ENCODE results near the gene CAPN2.
"Not testable (repeated sequence)": the region's sequence is repeated elsewhere in the genome, so short reads cannot be mapped to it uniquely, and the experiment has no call there.

Gene CAPN2

GRCh38 chr1:223813645-223814044 lies 101.3 kb downstream of the CAPN2 start:
- H3K27me3 ChIP-seq (ENCODE audit: insufficient read depth, poor library complexity, severe bottlenecking), result no peaks in the 10 kb centered on the region
- H3K27ac ChIP-seq (replicated peaks), result no peak overlapping the region
- DNase-seq (ENCODE audit: low read depth in 1 of 2, low spot score in 1 of 2), result no peak
- H3K4me3 ChIP-seq (replicated peaks; ENCODE audit: insufficient read depth, low read length), result no peak overlapping the region
- no peak for TF ChIP-seq GABPA (IDR thresholded peaks at IDR 0.05; ENCODE audit: low read depth)
- TF ChIP-seq, protein P1, sequence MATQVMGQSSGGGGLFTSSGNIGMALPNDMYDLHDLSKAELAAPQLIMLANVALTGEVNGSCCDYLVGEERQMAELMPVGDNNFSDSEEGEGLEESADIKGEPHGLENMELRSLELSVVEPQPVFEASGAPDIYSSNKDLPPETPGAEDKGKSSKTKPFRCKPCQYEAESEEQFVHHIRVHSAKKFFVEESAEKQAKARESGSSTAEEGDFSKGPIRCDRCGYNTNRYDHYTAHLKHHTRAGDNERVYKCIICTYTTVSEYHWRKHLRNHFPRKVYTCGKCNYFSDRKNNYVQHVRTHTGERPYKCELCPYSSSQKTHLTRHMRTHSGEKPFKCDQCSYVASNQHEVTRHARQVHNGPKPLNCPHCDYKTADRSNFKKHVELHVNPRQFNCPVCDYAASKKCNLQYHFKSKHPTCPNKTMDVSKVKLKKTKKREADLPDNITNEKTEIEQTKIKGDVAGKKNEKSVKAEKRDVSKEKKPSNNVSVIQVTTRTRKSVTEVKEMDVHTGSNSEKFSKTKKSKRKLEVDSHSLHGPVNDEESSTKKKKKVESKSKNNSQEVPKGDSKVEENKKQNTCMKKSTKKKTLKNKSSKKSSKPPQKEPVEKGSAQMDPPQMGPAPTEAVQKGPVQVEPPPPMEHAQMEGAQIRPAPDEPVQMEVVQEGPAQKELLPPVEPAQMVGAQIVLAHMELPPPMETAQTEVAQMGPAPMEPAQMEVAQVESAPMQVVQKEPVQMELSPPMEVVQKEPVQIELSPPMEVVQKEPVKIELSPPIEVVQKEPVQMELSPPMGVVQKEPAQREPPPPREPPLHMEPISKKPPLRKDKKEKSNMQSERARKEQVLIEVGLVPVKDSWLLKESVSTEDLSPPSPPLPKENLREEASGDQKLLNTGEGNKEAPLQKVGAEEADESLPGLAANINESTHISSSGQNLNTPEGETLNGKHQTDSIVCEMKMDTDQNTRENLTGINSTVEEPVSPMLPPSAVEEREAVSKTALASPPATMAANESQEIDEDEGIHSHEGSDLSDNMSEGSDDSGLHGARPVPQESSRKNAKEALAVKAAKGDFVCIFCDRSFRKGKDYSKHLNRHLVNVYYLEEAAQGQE (IDR thresholded peaks at IDR 0.05; ENCODE audit: insufficient replicate concordance, low read depth), result no peak
- TF ChIP-seq SPI1 (IDR thresholded peaks at IDR 0.05; ENCODE audit: borderline replicate concordance, low read depth), result no peak
- TF ChIP-seq, protein P2, sequence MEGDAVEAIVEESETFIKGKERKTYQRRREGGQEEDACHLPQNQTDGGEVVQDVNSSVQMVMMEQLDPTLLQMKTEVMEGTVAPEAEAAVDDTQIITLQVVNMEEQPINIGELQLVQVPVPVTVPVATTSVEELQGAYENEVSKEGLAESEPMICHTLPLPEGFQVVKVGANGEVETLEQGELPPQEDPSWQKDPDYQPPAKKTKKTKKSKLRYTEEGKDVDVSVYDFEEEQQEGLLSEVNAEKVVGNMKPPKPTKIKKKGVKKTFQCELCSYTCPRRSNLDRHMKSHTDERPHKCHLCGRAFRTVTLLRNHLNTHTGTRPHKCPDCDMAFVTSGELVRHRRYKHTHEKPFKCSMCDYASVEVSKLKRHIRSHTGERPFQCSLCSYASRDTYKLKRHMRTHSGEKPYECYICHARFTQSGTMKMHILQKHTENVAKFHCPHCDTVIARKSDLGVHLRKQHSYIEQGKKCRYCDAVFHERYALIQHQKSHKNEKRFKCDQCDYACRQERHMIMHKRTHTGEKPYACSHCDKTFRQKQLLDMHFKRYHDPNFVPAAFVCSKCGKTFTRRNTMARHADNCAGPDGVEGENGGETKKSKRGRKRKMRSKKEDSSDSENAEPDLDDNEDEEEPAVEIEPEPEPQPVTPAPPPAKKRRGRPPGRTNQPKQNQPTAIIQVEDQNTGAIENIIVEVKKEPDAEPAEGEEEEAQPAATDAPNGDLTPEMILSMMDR (IDR thresholded peaks at IDR 0.05; ENCODE audit: insufficient read depth, low read length), result no peak
- no peak for TF ChIP-seq POLR2AphosphoS5 (IDR thresholded peaks at IDR 0.05; ENCODE audit: low read depth)

DNA sequence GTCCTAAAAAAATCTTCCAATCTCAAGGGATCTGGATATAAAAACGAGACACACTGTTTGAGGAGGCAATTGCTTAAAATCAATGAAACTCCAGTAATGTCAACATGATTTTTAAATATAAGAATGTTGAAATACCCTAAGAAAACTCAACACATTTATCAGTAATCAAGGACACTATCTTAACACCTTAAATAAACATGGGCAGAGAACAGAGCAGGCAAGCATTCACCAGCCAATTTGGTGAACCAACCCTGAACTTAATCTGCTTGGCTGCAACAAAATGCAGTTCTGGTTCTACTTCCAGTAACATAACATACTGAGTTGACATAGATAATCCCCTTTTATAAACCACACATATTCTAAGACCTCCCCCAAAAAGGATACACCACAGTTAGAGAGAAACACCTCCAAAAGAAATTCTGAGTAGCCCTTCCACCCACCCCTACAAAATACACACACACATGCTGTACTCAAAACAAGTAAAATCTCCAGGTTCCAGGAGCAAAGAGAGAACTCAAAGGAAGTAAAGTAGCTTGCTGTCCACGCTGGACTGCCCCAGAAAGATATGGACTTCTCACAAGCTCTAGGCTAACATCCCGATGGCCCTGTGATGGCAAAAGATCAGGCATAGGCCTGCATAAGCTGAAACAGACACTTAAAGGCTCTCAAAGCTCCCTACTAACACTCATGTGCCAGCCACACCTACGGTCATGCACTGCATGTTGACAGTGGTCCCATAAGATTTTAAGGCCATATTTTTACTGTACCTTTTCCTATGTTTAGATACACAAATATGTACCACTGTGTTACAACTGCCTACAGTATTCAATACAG lies 102.9 kb downstream of the CAPN2 start:
- DNase-seq (ENCODE audit: low read depth in 1 of 2, low spot score in 1 of 2), result no peak
- TF ChIP-seq, protein P1 (IDR thresholded peaks at IDR 0.05; ENCODE audit: insufficient replicate concordance, low read depth), result no peak
- TF ChIP-seq POLR2AphosphoS5 (IDR thresholded peaks at IDR 0.05; ENCODE audit: low read depth) (no peak), SPI1 (IDR thresholded peaks at IDR 0.05; ENCODE audit: borderline replicate concordance, low read depth) (no peak), GABPA (IDR thresholded peaks at IDR 0.05; ENCODE audit: low read depth) (no peak)
- TF ChIP-seq, protein P2 (IDR thresholded peaks at IDR 0.05; ENCODE audit: insufficient read depth, low read length), result no peak
- Histone ChIP-seq H3K4me3 (replicated peaks; ENCODE audit: insufficient read depth, low read length) (no peak overlapping the region), H3K27ac (replicated peaks) (no peak overlapping the region), H3K27me3 (ENCODE audit: insufficient read depth, poor library complexity, severe bottlenecking) (no peaks in the 10 kb centered on the region)

DNA sequence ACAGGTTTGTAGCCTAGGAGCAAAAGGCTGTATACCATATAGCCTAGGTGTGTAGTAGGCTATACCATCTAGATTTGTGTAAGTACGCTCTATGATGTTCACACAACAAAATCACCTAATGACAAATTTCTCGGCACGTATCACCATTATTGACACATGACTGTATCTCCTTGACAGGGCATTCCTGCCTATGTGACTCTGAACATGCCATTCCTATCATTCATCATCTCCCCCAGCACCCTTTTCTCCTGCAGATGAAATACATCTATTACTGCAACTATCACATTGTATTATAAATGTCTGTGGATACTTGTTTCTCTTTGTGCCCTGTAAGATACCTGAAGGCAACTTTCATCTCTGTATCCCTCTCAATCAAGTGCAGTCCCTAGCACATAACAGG lies 103.5 kb downstream of the CAPN2 start:
- Histone ChIP-seq H3K27ac (replicated peaks) (no peak overlapping the region), H3K4me3 (replicated peaks; ENCODE audit: insufficient read depth, low read length) (no peak overlapping the region), H3K27me3 (ENCODE audit: insufficient read depth, poor library complexity, severe bottlenecking) (no peaks in the 10 kb centered on the region)
- no peak for DNase-seq (ENCODE audit: low read depth in 1 of 2, low spot score in 1 of 2)
- TF ChIP-seq, protein P2 (IDR thresholded peaks at IDR 0.05; ENCODE audit: insufficient read depth, low read length), result no peak
- TF ChIP-seq SPI1 (IDR thresholded peaks at IDR 0.05; ENCODE audit: borderline replicate concordance, low read depth) (no peak), GABPA (IDR thresholded peaks at IDR 0.05; ENCODE audit: low read depth) (no peak), POLR2AphosphoS5 (IDR thresholded peaks at IDR 0.05; ENCODE audit: low read depth) (no peak)
- TF ChIP-seq, protein P1 (IDR thresholded peaks at IDR 0.05; ENCODE audit: insufficient replicate concordance, low read depth), result no peak

DNA sequence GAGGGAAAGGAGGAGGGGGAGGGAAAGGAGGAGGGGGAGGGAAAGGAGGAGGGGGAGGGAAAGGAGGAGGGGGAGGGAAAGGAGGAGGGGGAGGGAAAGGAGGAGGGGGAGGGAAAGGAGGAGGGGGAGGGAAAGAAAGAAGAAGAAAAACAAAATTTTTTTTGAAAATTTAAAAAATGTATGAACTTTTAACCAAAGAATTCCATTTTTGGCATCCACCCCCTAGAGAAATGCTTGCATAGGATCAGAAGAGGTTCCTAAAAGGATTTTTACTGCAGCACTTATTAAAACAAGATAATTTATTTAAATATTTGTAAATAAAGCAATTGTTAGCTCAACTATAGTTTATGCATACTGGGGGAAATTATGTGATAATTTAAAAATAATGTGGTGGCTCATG lies 104.9 kb downstream of the CAPN2 start:
- not testable (repeated sequence) for H3K27ac ChIP-seq (replicated peaks); DNase-seq (ENCODE audit: low read depth in 1 of 2, low spot score in 1 of 2); H3K27me3 ChIP-seq (ENCODE audit: insufficient read depth, poor library complexity, severe bottlenecking); H3K4me3 ChIP-seq (replicated peaks; ENCODE audit: insufficient read depth, low read length)
